Renal cortical epithelial cell (primary cell): ENCODE results near the gene ATF6B. TPM values are rescaled to one million over a fixed set of nuclear protein-coding genes. Genes with fewer than 3 reads are reported as not detected.
"Not testable (repeated sequence)": the region's sequence is repeated elsewhere in the genome, so short reads cannot be mapped to it uniquely, and the experiment has no call there.

ENCODE experiments used
- DNase-seq: peaks from one replicate; pipeline ENCODE4 v3.0.0-alpha.2; 2011; ENCODE audit warnings: low read depth
- total RNA-seq: library from RNA; depleted of rRNA; stranded (reverse); fragments of >200 nt; gene quantifications from 2 replicates; pipeline ENCODE4 v1.2.3, GENCODE V29; 2014

Gene ATF6B
- total RNA-seq, 1 donor from 2014 or later, result 26.2 TPM

DNA sequence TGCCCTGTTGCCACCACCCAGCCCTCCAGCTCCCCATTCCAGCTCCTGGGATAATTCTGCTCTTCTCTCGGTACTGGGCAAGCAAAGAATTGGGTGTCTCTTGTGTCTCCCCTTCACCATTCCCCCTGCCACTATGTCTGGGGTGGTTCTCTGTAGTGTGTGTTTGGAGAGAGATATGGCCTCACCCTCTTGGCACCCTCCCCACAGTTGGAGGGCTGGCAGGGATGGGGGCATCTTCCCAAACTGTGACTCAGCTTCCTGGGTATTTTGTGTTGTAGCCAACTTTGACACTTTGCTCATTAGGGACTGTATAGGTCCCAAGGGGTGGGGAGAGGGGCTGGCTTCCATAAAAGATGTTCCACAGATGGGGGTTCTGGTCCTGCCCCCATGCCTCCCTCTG is 20.6 kb downstream of the ATF6B start:
- DNase-seq, result no peak

- DNase-seq, result no peak
These were observed 22.6 kb downstream of the ATF6B start for GRCh38 chr6:32105433-32105832.

GRCh38 chr6:32102255-32102654 is 25.8 kb downstream of the ATF6B start:
- no peak for DNase-seq

GRCh38 chr6:32100251-32100650 is 27.8 kb downstream of the ATF6B start:
- not testable (repeated sequence) for DNase-seq

DNA sequence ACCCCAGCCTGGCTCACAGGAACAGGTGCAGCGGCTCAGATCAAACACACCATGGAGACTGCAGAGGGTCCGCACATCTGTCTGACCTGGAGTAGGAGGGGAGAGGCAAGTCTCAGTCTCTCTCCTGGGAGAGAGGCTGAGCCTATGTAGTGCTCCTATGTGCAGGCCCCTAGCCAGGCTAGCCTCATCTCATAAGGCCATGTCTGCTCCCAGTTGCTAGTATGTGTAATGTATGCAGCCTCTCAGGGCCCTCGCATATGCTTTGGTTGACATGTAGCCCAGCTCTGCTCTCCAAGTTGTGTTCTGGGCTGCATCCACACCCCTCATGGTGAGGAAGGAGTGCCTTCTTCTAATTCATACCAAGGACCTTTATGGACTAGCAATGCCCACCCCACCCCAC is 30.7 kb downstream of the ATF6B start:
- DNase-seq, result no peak

DNA sequence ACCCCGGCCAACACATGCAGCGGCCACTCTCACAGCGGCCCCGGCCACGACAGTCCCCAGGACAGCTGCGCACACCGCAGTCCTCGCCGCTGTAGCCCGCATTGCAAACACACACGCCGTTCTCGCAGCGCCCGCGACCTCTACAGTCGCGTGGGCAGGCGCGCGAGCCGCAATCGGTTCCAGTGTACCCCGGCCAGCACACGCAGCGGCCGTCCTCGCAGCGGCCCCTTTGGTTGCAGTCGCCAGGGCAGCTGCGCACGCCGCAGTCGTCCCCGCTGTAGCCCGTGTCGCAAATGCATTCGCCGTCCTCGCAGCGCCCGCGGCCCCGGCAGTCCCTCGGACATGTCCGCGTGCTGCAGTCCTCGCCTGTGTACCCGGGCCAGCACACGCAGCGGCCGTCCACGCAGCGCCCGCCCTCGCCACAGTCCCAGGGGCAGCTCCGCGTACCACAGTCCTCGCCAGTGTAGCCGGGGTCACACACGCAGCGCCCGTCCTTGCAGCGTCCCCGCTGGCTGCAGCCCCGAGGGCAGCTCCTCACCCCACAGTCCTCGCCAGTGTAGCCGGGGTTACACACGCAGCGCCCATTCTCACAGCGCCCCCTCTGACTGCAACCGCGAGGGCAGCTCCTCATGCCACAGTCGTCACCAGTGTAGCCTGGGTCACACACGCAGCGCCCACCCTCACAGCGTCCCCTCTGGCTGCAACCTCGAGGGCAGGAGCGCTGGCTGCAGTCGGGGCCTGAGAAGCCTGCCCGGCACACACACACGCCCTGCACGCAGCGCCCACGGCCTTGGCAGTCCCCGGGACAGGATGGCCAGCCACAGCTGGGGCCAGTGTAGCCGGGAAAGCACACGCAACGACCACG is 31.4 kb downstream of the ATF6B start:
- DNase-seq, result no peak

DNA sequence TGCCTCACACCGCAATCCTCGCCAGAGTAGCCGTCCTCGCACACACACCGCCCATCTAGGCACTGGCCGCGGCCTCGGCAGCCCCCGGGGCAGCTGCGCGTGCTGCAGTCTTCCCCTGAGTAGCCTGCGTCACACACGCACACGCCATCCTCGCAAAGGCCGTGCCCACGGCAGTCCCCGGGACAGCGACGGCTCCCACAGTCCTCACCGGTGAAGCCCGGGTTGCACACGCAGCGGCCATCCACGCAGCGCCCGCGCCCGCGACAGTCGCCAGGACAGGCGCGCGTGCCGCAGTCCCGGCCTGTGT is 32.0 kb downstream of the ATF6B start:
- no peak for DNase-seq

DNA sequence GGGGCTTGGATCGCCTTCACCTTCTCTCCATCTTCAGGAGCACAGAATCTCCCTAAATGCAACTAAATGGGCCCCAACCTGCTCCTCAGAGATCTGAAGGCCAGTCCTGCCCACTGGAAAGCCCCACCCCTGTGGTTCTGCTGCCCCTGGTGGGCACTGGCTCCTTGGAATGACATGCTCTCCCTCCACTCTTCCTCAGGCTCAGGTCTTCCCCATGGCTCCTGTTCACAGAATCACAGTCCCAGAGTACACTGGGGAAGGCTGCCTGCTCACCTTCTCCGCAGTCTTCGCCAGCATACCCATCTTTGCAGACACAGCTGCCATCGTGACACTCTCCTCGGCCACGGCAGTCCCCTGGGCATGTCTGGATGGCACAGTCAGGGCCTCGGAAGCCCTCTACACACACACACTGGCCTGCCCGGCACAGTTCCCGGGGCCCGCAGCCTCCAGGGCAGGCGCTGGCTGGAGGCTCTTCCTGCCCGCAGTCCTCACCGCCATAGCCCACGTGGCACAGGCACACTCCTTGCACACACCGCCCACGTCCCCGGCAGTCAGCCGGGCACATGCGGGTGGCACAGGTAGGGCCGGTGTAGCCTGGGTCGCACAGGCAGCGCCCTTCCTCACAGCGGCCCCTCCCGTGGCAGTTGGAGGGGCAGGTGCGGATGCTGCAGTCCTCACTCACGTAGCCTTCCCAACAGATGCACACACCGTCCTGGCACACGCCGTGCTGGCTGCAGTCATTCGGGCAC is 32.5 kb downstream of the ATF6B start:
- DNase-seq, result no peak

- no peak for DNase-seq
These were observed 35.1 kb downstream of the ATF6B start for GRCh38 chr6:32092760-32093497.

- DNase-seq, result no peak
These were observed 38.8 kb downstream of the ATF6B start for GRCh38 chr6:32089082-32089828.

- DNase-seq, result no peak
These were observed 39.5 kb downstream of the ATF6B start for GRCh38 chr6:32088487-32089049.

DNA sequence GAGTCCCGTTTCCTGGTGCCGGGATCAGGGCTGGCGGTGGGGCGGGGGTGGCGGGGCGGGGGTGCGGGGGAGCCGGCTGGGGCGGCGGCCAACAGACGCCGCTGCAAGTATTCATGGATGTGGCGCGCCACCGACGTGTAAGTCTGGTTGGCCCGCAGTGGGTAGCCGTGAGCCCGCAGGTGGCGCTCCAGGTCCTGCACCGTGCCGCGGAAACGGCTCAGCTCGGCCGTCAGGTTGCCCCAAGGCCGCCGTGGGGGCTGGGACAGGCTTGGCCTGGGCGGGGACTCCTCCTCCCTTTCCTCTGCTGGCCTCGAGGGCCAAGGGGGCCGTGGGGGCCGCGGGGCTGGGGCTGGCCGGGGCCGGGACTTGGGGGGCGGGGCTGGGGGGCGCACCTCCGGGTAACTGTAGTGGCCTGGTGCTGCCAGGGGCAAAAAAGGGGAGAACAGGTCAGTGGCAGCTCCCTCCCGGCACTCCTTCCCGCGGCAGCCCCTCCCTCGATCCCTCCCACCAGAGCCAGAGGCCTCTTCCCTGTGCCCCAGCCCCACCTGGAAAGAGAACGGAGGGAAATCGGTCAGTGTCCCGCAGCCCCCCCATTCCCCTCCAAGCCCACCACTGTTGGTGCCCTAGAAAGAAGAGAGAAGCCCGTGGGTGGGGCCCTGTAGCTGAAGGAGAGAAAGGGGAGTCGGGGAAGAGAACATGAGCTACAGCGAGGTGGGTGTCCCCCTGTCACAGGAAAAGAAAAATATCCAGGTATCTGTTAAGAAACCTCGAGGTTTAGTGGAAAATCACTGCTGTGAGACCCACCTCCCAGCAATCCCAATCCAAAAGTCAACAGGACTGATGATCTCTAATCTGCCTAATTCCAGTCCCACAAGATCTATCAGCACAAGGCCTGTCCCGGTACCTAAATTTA is 40.2 kb downstream of the ATF6B start:
- DNase-seq, result peak; percentile 42

DNA sequence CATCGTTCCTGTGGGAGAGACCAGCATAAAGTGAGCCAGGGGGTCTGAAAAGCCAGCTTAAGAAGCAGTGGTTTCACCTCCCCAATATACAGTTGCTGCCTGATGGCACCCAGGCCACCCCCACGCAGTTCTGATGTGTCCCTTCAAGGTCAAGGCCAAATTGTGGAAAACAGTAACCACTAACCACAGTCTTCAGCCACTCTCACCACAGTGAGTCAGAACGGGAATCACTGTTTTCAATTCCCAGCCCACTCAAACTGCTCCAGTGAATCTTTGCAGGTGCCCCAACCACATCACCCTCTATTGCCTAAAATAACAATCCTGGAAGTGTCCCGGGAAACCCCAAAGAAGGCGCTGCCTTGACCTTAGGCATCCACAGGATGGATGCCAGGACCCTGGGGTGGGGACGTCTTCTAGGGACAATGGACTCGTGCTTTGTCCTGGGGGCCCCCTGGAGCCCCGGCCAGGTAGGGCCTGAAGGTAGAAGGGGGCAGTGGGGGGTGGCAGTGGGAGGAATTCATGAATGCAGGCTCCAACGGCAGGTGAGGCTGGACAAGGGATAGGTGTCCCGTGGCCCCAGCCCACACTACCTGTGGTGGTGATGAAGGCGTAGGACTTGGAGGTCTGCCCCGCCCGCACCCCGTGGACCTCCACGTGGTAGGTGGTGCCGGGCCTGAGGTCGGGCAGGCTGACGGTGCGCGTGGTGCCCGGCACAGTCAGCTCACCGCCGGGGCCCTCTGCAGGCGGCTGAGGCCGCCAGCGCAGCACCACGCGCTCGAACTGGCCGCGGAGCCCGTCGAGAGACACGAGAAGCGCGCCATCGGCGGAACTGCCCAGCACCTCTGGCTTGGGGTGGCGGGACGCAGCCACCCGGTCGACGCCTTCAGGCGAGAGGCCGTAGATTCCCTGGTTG is 41.1 kb downstream of the ATF6B start:
- peak; percentile 88 for DNase-seq

GRCh38 chr6:32085759-32086459 is 42.1 kb downstream of the ATF6B start:
- DNase-seq, result no peak

- DNase-seq, result no peak
These were observed 43.3 kb downstream of the ATF6B start for GRCh38 chr6:32084780-32085179.

DNA sequence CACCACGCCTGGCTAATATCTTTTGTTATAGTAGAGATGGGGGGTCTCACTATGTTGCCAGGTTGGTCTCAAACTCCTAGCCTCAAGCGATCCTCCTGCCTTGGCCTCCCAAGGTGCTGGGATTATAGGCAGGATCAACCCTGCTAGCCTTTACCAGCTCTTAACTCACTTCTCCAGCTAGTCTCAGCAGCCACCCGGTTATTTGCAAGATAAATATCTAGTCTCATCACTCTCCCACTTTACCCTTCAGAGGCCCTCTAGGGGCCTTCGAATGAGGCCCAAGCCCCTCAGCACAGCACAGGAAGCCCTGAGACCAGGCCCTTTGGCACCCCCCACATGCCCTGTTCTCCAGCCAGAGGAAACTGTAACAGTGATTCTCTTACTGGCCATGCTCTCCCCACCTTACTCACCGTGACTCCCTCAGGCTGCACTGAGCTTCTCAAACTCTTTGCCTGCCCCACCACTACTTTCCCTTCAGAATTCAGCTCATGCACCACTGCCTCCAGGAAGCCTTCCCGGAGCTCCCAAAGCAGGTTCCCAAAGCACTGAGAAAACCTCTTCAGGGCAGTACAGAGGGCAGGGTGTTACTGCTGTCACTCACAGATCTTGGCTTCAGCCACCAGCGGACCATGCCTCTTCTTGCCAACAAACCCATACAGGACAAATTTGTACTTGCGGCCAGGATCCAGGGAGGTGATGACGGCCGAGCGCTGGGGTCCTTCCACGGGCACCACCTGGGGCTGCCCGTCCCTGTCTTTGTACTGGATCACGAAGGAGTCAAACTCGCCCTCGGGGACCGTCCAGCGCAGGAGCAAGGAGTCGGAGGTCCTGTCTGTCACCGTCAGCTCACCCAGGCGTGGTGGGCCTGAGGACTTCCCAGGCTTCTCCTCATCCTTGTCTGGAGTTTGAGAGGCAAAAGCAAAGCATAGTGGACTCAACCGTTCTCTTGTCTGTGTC is 44.0 kb downstream of the ATF6B start:
- no peak for DNase-seq

- DNase-seq, result no peak
These were observed 45.1 kb downstream of the ATF6B start for GRCh38 chr6:32082935-32083334.

GRCh38 chr6:32082478-32082877 is 45.6 kb downstream of the ATF6B start:
- no peak for DNase-seq
